HG02870 (cell line): ENCODE measurements around the gene CAMSAP2.
A peak's percentile ranks its signal among the peaks of the same experiment; 100 is the strongest.

Source experiments
- ATAC-seq: cut with Tn5 transposase; IDR thresholded peaks from one replicate; pipeline ENCODE4 v1.9.1; 2021; ENCODE audit warnings: mild to moderate bottlenecking, moderate library complexity; ENCODE audit not compliant: unreplicated experiment

CAMSAP2 gene

GRCh38 chr1:200874694-200875093 lies 136.0 kb downstream of the CAMSAP2 start:
- no peak for ATAC-seq

GRCh38 chr1:200875416-200875815 lies 136.7 kb downstream of the CAMSAP2 start:
- no peak for ATAC-seq

- no peak for ATAC-seq
These were observed 138.3 kb downstream of the CAMSAP2 start for GRCh38 chr1:200877010-200877409.

GRCh38 chr1:200877839-200878551 lies 139.3 kb downstream of the CAMSAP2 start:
- ATAC-seq: no peak

- peak; percentile 85 for ATAC-seq
These were observed 141.5 kb downstream of the CAMSAP2 start for GRCh38 chr1:200880212-200880611.

GRCh38 chr1:200883118-200883517 lies 144.4 kb downstream of the CAMSAP2 start:
- no peak for ATAC-seq

GRCh38 chr1:200885623-200886402 lies 147.1 kb downstream of the CAMSAP2 start:
- no peak for ATAC-seq

- ATAC-seq: no peak
These were observed 147.9 kb downstream of the CAMSAP2 start for GRCh38 chr1:200886594-200886993.

GRCh38 chr1:200887036-200887435 lies 148.3 kb downstream of the CAMSAP2 start:
- ATAC-seq: no peak

- ATAC-seq: no peak
These were observed 149.2 kb downstream of the CAMSAP2 start for GRCh38 chr1:200887772-200888348.

GRCh38 chr1:200888349-200888838 lies 149.7 kb downstream of the CAMSAP2 start:
- ATAC-seq: peak; percentile 88

- ATAC-seq: no peak
These were observed 150.9 kb downstream of the CAMSAP2 start for GRCh38 chr1:200889571-200889970.

- no peak for ATAC-seq
These were observed 151.3 kb downstream of the CAMSAP2 start for GRCh38 chr1:200890027-200890426.

- ATAC-seq: peak; percentile 27
These were observed 152.4 kb downstream of the CAMSAP2 start for GRCh38 chr1:200890818-200891773.

GRCh38 chr1:200891774-200892157 lies 153.1 kb downstream of the CAMSAP2 start:
- ATAC-seq: no peak

- no peak for ATAC-seq
These were observed 153.9 kb downstream of the CAMSAP2 start for GRCh38 chr1:200892546-200892945.

- no peak for ATAC-seq
These were observed 154.3 kb downstream of the CAMSAP2 start for GRCh38 chr1:200892958-200893357.

- no peak for ATAC-seq
These were observed 154.8 kb downstream of the CAMSAP2 start for GRCh38 chr1:200893411-200893901.

GRCh38 chr1:200894712-200895442 lies 156.2 kb downstream of the CAMSAP2 start, which contains the start of gene INAVA:
INAVA (plus strand) TSS chr1:200894900; CDS start chr1:200898401, 3,501 bp downstream.
- no peak for ATAC-seq

- no peak for ATAC-seq
These were observed 156.7 kb downstream of the CAMSAP2 start for GRCh38 chr1:200895443-200895789.
